Superior temporal gyrus (tissue), 1 donor: ENCODE measurements around the gene KLHL28.

ENCODE experiments used
- DNase-seq: peaks from one replicate; pipeline ENCODE4 v3.0.0-alpha.2; 2016; ENCODE audit errors: extremely low spot score

The KLHL28 gene

GRCh38 chr14:44960146-44960545, 1.6 kb downstream of the KLHL28 start:
- DNase-seq: no peak

GRCh38 chr14:44959538-44959937, 2.2 kb downstream of the KLHL28 start:
- DNase-seq: no peak

- no peak for DNase-seq
Observed at GRCh38 chr14:44956866-44957265, 4.9 kb downstream of the KLHL28 start.

- DNase-seq: no peak
Observed at GRCh38 chr14:44955528-44955927, 6.2 kb downstream of the KLHL28 start.

- no peak for DNase-seq
Observed at GRCh38 chr14:44954750-44955149, 7.0 kb downstream of the KLHL28 start.

- no peak for DNase-seq
Observed at GRCh38 chr14:44952391-44953110, 9.2 kb downstream of the KLHL28 start.

- no peak for DNase-seq
Observed at GRCh38 chr14:44951051-44951450, 10.7 kb downstream of the KLHL28 start.

GRCh38 chr14:44945264-44945663, 16.5 kb downstream of the KLHL28 start:
- DNase-seq: no peak

- no peak for DNase-seq
Observed at GRCh38 chr14:44944107-44944506, 17.6 kb downstream of the KLHL28 start.

GRCh38 chr14:44942436-44942835, 19.3 kb downstream of the KLHL28 start:
- no peak for DNase-seq

- no peak for DNase-seq
Observed at GRCh38 chr14:44941591-44941990, 20.2 kb downstream of the KLHL28 start.

- DNase-seq: no peak
Observed at GRCh38 chr14:44940944-44941343, 20.8 kb downstream of the KLHL28 start.

GRCh38 chr14:44940211-44940610, 21.5 kb downstream of the KLHL28 start:
- no peak for DNase-seq

- no peak for DNase-seq
Observed at GRCh38 chr14:44937547-44937946, 24.2 kb downstream of the KLHL28 start.

- DNase-seq: no peak
Observed at GRCh38 chr14:44935155-44935554, 26.6 kb downstream of the KLHL28 start.

- DNase-seq: no peak
Observed at GRCh38 chr14:44928793-44929192, 33.0 kb downstream of the KLHL28 start.

GRCh38 chr14:44914849-44915248, 46.9 kb downstream of the KLHL28 start:
- no peak for DNase-seq

GRCh38 chr14:44912041-44912869, 49.5 kb downstream of the KLHL28 start:
- DNase-seq: no peak

GRCh38 chr14:44910821-44911220, 50.9 kb downstream of the KLHL28 start:
- DNase-seq: no peak

GRCh38 chr14:44901696-44902095, 60.1 kb downstream of the KLHL28 start:
- no peak for DNase-seq

GRCh38 chr14:44898551-44898950, 63.2 kb downstream of the KLHL28 start:
- no peak for DNase-seq

- peak; percentile 56 for DNase-seq
Observed at GRCh38 chr14:44897845-44898151, 63.9 kb downstream of the KLHL28 start.
